ENCODE data around the gene ZMAT5. TPM values are rescaled to one million over a fixed set of nuclear protein-coding genes. Genes with fewer than 3 reads are reported as not detected.

ZMAT5 gene
- total RNA-seq, 1 donor: 7.7 TPM

DNA sequence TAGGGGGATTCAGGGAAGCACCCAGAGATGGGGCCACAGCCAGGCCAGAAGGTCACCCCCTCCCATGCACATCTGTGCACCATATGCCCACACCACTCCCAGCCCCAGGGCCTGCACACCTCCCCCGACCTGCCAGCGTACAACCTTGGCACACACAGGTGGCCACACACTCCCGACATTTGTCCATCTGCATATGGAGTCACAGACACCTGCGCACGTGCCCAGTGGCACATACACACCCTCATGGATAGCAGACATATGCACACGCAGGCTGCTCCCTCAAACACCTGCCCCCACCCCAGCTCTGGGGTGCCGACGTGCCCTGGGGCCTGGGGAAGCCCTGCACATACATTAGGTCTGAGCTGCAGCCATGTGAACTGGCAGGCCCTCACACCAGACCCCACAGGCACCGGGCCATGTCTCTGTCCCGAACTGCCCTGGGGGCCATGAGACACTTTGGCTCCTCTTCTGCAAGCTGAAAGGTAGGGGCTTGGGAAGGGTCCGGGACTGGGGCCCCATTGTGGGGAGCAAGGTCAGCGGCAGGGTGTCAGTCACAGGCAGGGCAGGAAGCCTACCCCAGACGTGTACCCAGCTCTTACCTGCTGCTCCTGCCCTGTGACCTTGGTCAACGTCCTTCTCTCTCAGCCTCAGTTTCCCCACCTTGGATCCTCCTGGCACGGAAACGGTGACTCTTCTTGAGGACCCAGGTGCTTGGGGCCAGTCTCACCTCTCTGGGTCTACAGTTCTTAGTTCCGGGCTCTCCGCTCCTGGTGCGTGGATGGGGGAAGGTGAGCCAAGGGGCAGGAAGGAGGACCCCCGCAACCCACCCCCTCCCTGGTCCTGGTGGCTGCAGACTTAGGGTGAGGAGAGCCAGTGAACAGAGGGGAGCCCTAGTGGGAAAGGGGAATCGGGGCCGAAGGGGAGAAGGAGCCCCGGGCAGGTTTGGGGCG, 47.6 kb downstream of the ZMAT5 start:
- no peaks in the 10 kb centered on the region for H3K4me1 ChIP-seq (ENCODE audit: insufficient read depth, low read length)
- H3K27me3 ChIP-seq (ENCODE audit: insufficient read depth, low read length): peaks cover 24% of the 10 kb centered on the region
- H3K4me3 ChIP-seq (ENCODE audit: low read length): no peak overlapping the region
- no peaks in the 10 kb centered on the region for H3K9me3 ChIP-seq (ENCODE audit: low read depth, low read length)

GRCh38 chr22:29717789-29718188, 49.0 kb downstream of the ZMAT5 start:
- no peaks in the 10 kb centered on the region for H3K9me3 ChIP-seq (ENCODE audit: low read depth, low read length)
- peaks cover 24% of the 10 kb centered on the region for H3K27me3 ChIP-seq (ENCODE audit: insufficient read depth, low read length)

DNA sequence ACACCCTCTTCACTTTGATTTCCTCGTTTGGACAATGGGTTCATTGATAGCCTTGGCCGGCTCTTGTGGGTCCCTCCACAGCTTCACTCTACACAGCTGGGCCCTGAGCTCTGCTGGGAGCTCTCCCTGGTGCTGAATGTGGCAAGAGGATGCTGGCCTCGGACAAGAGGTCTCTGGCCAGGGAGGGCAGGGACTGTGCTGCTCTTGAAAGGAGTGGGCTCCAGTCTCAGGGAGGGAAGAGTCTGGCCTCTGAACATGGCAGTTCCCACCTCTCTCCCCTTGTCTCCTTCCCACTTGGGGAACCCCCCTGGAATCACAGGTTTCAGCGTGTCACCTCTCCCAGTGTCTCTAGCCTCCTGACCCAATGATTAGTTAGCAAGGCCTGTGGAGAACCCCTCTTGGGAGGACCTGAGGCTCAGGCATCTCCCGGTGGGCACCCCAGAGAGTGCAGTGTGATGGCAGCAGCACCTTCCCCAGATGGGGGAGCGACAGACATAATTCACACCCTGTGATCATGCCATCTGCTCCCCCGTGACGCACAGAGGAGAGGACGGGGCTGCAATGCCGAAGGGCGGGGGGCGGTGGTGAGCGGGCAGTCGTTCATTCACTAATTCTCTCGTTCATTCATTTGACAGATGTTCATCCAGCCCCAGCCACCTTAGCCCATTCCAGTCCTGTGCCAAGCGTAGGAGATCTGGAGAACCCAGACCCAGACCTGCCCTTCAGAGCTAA, 49.8 kb downstream of the ZMAT5 start:
- no peaks in the 10 kb centered on the region for H3K4me1 ChIP-seq (ENCODE audit: insufficient read depth, low read length)
- H3K9me3 ChIP-seq (ENCODE audit: low read depth, low read length): no peaks in the 10 kb centered on the region
- H3K27me3 ChIP-seq (ENCODE audit: insufficient read depth, low read length): peaks cover 24% of the 10 kb centered on the region
- no peak overlapping the region for H3K4me3 ChIP-seq (ENCODE audit: low read length)

More at GRCh38 chr22:29717789-29718188, 49.0 kb downstream of the ZMAT5 start:
- H3K4me3 ChIP-seq (ENCODE audit: low read length): no peak overlapping the region
- no peaks in the 10 kb centered on the region for H3K4me1 ChIP-seq (ENCODE audit: insufficient read depth, low read length)

- H3K4me3 ChIP-seq (ENCODE audit: low read length): no peak overlapping the region
- H3K27me3 ChIP-seq (ENCODE audit: insufficient read depth, low read length): peaks cover 17% of the 10 kb centered on the region
- no peaks in the 10 kb centered on the region for H3K4me1 ChIP-seq (ENCODE audit: insufficient read depth, low read length)
- H3K9me3 ChIP-seq (ENCODE audit: low read depth, low read length): no peaks in the 10 kb centered on the region
These were observed 51.1 kb downstream of the ZMAT5 start for GRCh38 chr22:29715705-29716104.

GRCh38 chr22:29715240-29715639, 51.6 kb downstream of the ZMAT5 start:
- peaks cover 17% of the 10 kb centered on the region for H3K27me3 ChIP-seq (ENCODE audit: insufficient read depth, low read length)
- H3K4me3 ChIP-seq (ENCODE audit: low read length): no peak overlapping the region
- H3K4me1 ChIP-seq (ENCODE audit: insufficient read depth, low read length): no peaks in the 10 kb centered on the region
- no peaks in the 10 kb centered on the region for H3K9me3 ChIP-seq (ENCODE audit: low read depth, low read length)

GRCh38 chr22:29713156-29713727, 53.6 kb downstream of the ZMAT5 start:
- H3K9me3 ChIP-seq (ENCODE audit: low read depth, low read length): no peaks in the 10 kb centered on the region
- no peak overlapping the region for H3K4me3 ChIP-seq (ENCODE audit: low read length)
- H3K27me3 ChIP-seq (ENCODE audit: insufficient read depth, low read length): peaks cover 4% of the 10 kb centered on the region
- H3K4me1 ChIP-seq (ENCODE audit: insufficient read depth, low read length): no peaks in the 10 kb centered on the region

GRCh38 chr22:29712119-29712518, 54.7 kb downstream of the ZMAT5 start:
- Histone ChIP-seq H3K4me1 (ENCODE audit: insufficient read depth, low read length) (no peaks in the 10 kb centered on the region), H3K9me3 (ENCODE audit: low read depth, low read length) (no peaks in the 10 kb centered on the region), H3K4me3 (ENCODE audit: low read length) (no peak overlapping the region), H3K27me3 (ENCODE audit: insufficient read depth, low read length) (no peaks in the 10 kb centered on the region)

DNA sequence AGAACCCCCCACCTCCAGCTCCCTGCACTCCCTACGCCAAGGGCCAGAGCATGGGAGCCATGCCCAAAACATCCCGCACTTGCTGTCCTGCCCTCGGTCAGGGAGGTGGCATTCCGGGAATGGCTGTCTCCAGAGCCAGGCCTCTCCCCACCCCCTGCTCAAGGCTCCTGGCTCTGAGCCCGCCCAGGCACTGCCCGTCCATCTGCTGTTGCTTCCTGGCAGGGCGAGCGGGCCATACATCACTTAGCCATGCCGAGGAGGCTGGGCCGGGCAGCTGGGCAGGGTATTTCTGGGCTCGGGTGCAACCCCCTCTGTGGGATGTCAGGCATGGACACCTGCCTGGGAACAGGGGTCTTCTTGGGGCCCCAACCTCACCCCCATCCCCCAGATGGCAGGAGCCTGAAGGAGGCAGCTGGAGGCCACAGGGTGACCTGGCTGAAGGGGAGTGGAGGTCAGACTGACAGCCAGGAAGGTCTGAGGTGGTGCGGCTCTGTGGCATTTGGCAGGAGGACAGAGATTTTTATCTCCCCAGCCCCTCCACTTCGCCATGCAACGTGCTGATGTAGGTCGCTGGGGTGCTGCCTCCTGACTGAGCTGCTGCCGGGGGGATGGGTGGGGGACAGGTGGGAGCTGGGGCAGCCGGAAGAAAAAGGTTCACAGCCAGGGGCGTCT, 55.7 kb downstream of the ZMAT5 start:
- H3K4me1 ChIP-seq (ENCODE audit: insufficient read depth, low read length): no peaks in the 10 kb centered on the region
- H3K9me3 ChIP-seq (ENCODE audit: low read depth, low read length): no peaks in the 10 kb centered on the region
- H3K27me3 ChIP-seq (ENCODE audit: insufficient read depth, low read length): no peaks in the 10 kb centered on the region
- no peak overlapping the region for H3K4me3 ChIP-seq (ENCODE audit: low read length)

- Histone ChIP-seq H3K4me1 (ENCODE audit: insufficient read depth, low read length) (no peaks in the 10 kb centered on the region), H3K4me3 (ENCODE audit: low read length) (no peak overlapping the region), H3K9me3 (ENCODE audit: low read depth, low read length) (no peaks in the 10 kb centered on the region), H3K27me3 (ENCODE audit: insufficient read depth, low read length) (no peaks in the 10 kb centered on the region)
These were observed 56.6 kb downstream of the ZMAT5 start for GRCh38 chr22:29710193-29710592.

DNA sequence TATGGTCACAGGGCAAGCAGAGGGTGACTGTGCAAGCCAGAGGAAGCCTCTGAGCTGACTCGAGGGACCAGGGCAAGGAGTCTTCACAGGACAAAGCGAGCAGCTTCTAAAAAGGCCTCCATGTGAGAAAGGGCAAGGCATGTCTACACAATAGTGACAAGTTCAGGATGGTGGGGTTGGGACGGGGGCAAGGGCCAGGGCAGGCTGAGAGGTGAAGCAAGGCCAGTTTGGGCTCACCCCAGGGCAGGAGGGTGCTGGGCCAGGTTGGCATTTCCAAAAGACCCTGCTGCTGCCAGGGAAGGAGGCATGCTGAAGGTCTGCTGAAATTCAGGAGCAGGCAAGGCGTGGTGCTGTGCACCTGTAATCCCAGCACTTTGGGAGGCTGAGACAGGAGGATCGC, 59.3 kb downstream of the ZMAT5 start:
- Histone ChIP-seq H3K9me3 (ENCODE audit: low read depth, low read length) (no peaks in the 10 kb centered on the region), H3K27me3 (ENCODE audit: insufficient read depth, low read length) (no peaks in the 10 kb centered on the region), H3K4me1 (ENCODE audit: insufficient read depth, low read length) (peaks cover 8% of the 10 kb centered on the region), H3K4me3 (ENCODE audit: low read length) (no peak overlapping the region)

GRCh38 chr22:29707010-29707409, 59.8 kb downstream of the ZMAT5 start:
- Histone ChIP-seq H3K27me3 (ENCODE audit: insufficient read depth, low read length) (no peaks in the 10 kb centered on the region), H3K4me3 (ENCODE audit: low read length) (no peak overlapping the region), H3K9me3 (ENCODE audit: low read depth, low read length) (no peaks in the 10 kb centered on the region), H3K4me1 (ENCODE audit: insufficient read depth, low read length) (peaks cover 8% of the 10 kb centered on the region)

GRCh38 chr22:29706486-29706885, 60.3 kb downstream of the ZMAT5 start:
- Histone ChIP-seq H3K27me3 (ENCODE audit: insufficient read depth, low read length) (no peaks in the 10 kb centered on the region), H3K9me3 (ENCODE audit: low read depth, low read length) (no peaks in the 10 kb centered on the region), H3K4me3 (ENCODE audit: low read length) (no peak overlapping the region), H3K4me1 (ENCODE audit: insufficient read depth, low read length) (peaks cover 8% of the 10 kb centered on the region)

DNA sequence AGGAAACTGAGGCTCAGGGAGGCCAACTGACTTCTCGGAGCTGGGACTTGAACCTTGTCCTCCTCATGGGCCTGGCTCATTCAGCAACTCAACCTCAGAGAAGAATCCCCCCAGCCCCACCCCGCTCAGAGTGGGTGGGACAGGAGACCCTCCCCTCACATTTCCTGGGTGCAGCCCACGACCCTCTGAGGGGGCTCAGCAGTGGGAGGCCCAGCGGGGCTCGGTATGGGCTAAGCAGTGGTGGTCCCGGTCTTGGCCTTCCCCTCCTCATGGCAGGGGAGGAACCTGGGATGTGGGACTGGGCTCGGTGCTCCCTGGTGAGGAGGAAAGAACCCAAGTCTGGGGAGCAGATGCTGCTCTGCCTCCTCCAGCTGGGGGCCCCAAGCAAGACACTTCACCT, 61.2 kb downstream of the ZMAT5 start:
- Histone ChIP-seq H3K4me3 (ENCODE audit: low read length) (no peak overlapping the region), H3K4me1 (ENCODE audit: insufficient read depth, low read length) (peaks cover 15% of the 10 kb centered on the region), H3K27me3 (ENCODE audit: insufficient read depth, low read length) (no peaks in the 10 kb centered on the region), H3K9me3 (ENCODE audit: low read depth, low read length) (no peaks in the 10 kb centered on the region)

GRCh38 chr22:29704528-29705285, 62.1 kb downstream of the ZMAT5 start:
- H3K4me1 ChIP-seq (ENCODE audit: insufficient read depth, low read length): peaks cover 16% of the 10 kb centered on the region
- no peak overlapping the region for H3K4me3 ChIP-seq (ENCODE audit: low read length)
- no peaks in the 10 kb centered on the region for H3K27me3 ChIP-seq (ENCODE audit: insufficient read depth, low read length)
- no peaks in the 10 kb centered on the region for H3K9me3 ChIP-seq (ENCODE audit: low read depth, low read length)
